GM23248 (cell line): ENCODE measurements around the gene SNX5.

Source experiments
- EZH2 ChIP-seq: fragments of 200-600 bp; sonication (generic); IDR thresholded peaks from 2 replicates; pipeline ENCODE4 v1.6.1; 2018; ENCODE audit warnings: antibody characterized with exemption, mild to moderate bottlenecking; ENCODE audit not compliant: insufficient read depth, poor library complexity, severe bottlenecking
- EZH2phosphoT487 ChIP-seq: fragments of 200-600 bp; sonication (generic); IDR thresholded peaks from 2 replicates; pipeline ENCODE4 v1.6.1; 2018; ENCODE audit warnings: antibody characterized with exemption, moderate library complexity, mild to moderate bottlenecking, low read depth; ENCODE audit not compliant: insufficient read depth

- no peak for TF ChIP-seq EZH2
- TF ChIP-seq EZH2phosphoT487: no peak
These were observed 28.2 kb downstream of the SNX5 start for GRCh38 chr20:17940224-17940971.
